Measurements from ENCODE around the gene ATF7IP. TPM values are rescaled to one million over a fixed set of nuclear protein-coding genes. Genes with fewer than 3 reads are reported as not detected.
A peak's percentile ranks its signal among the peaks of the same experiment; 100 is the strongest.

The ATF7IP gene
- polyA plus RNA-seq, 3 donors from 2014 or later: 47.9 to 114 (median 84.9) TPM

GRCh38 chr12:14482886-14483285 is 117.4 kb downstream of the ATF7IP start:
- no peak overlapping the region for H3K4me3 Mint-ChIP-seq
- H3K4me1 Mint-ChIP-seq: peaks cover 2 to 28% of the 10 kb centered on the region in 2 donors
- H3K9me3 Mint-ChIP-seq: no peaks in the 10 kb centered on the region
- H3K27ac Mint-ChIP-seq: peak overlapping the region in 1 of 6 donors; percentile 67
- DNase-seq: no peak
- peaks cover 0 to 4% (median 0%) of the 10 kb centered on the region in 3 donors for H3K27me3 Mint-ChIP-seq (ENCODE audit: low read depth in 3 of 3)
- peaks cover 27 to 64% (median 45%) of the 10 kb centered on the region in 3 donors for H3K36me3 Mint-ChIP-seq

GRCh38 chr12:14495326-14495725 is 129.8 kb downstream of the ATF7IP start:
- H3K36me3 Mint-ChIP-seq: peaks cover 22 to 69% (median 42%) of the 10 kb centered on the region in 3 donors
- no peak overlapping the region for H3K4me3 Mint-ChIP-seq
- no peaks in the 10 kb centered on the region for H3K9me3 Mint-ChIP-seq
- DNase-seq: no peak
- peaks cover 0 to 3% (median 3%) of the 10 kb centered on the region in 3 donors for H3K27me3 Mint-ChIP-seq (ENCODE audit: low read depth in 3 of 3)
- peaks cover 0 to 2% of the 10 kb centered on the region in 2 donors for H3K4me1 Mint-ChIP-seq
- H3K27ac Mint-ChIP-seq: peak overlapping the region in 4 of 6 donors; percentile 21 to 74 (median 45)

- no peak for DNase-seq
- Mint-ChIP-seq H3K27ac (peak overlapping the region in 4 of 6 donors; percentile 23 to 68 (median 38)), H3K36me3 (peaks cover 6 to 18% (median 18%) of the 10 kb centered on the region in 3 donors), H3K4me1 (no peaks in the 10 kb centered on the region), H3K9me3 (no peaks in the 10 kb centered on the region), H3K4me3 (no peak overlapping the region), H3K27me3 (ENCODE audit: low read depth in 3 of 3) (peaks cover 0 to 7% (median 4%) of the 10 kb centered on the region in 3 donors)
Measured at GRCh38 chr12:14505626-14506596, 140.4 kb downstream of the ATF7IP start.

GRCh38 chr12:14510574-14510973 is 145.1 kb downstream of the ATF7IP start:
- no peaks in the 10 kb centered on the region for H3K4me1 Mint-ChIP-seq
- H3K27ac Mint-ChIP-seq: no peak overlapping the region
- no peak overlapping the region for H3K4me3 Mint-ChIP-seq
- H3K36me3 Mint-ChIP-seq: peaks cover 0 to under 1% (median 0%) of the 10 kb centered on the region in 3 donors
- H3K9me3 Mint-ChIP-seq: no peaks in the 10 kb centered on the region
- DNase-seq: no peak
- peaks cover 0 to 5% (median 2%) of the 10 kb centered on the region in 3 donors for H3K27me3 Mint-ChIP-seq (ENCODE audit: low read depth in 3 of 3)

- Mint-ChIP-seq H3K4me3 (no peak overlapping the region), H3K9me3 (peaks cover 0 to 2% (median 0%) of the 10 kb centered on the region in 6 donors), H3K27ac (no peak overlapping the region), H3K27me3 (ENCODE audit: low read depth in 3 of 3) (peaks cover 0 to 12% (median 2%) of the 10 kb centered on the region in 3 donors), H3K36me3 (no peaks in the 10 kb centered on the region), H3K4me1 (no peaks in the 10 kb centered on the region)
- DNase-seq: no peak
Measured at GRCh38 chr12:14514154-14514842, 148.8 kb downstream of the ATF7IP start.

GRCh38 chr12:14514946-14515345 is 149.5 kb downstream of the ATF7IP start:
- no peak for DNase-seq
- Mint-ChIP-seq H3K9me3 (peaks cover 0 to 5% (median 1%) of the 10 kb centered on the region in 6 donors), H3K4me1 (no peaks in the 10 kb centered on the region), H3K27ac (no peak overlapping the region), H3K36me3 (no peaks in the 10 kb centered on the region), H3K4me3 (no peak overlapping the region), H3K27me3 (ENCODE audit: low read depth in 3 of 3) (peaks cover 0 to 12% (median 3%) of the 10 kb centered on the region in 3 donors)

- Mint-ChIP-seq H3K9me3 (peaks cover 26 to 58% (median 34%) of the 10 kb centered on the region in 6 donors), H3K4me3 (no peak overlapping the region), H3K36me3 (peaks cover 5 to 24% (median 17%) of the 10 kb centered on the region in 3 donors), H3K27me3 (ENCODE audit: low read depth in 3 of 3) (peaks cover 0 to 22% (median 10%) of the 10 kb centered on the region in 3 donors), H3K27ac (no peak overlapping the region), H3K4me1 (no peaks in the 10 kb centered on the region)
- DNase-seq: no peak
Measured at GRCh38 chr12:14521822-14522221, 156.3 kb downstream of the ATF7IP start.

GRCh38 chr12:14525964-14526363 is 160.5 kb downstream of the ATF7IP start:
- no peak overlapping the region for H3K27ac Mint-ChIP-seq
- H3K9me3 Mint-ChIP-seq: peaks cover 22 to 45% (median 32%) of the 10 kb centered on the region in 6 donors
- H3K36me3 Mint-ChIP-seq: peaks cover 5 to 24% (median 17%) of the 10 kb centered on the region in 3 donors
- peaks cover 0 to 18% (median 8%) of the 10 kb centered on the region in 3 donors for H3K27me3 Mint-ChIP-seq (ENCODE audit: low read depth in 3 of 3)
- no peak for DNase-seq
- H3K4me3 Mint-ChIP-seq: no peak overlapping the region
- H3K4me1 Mint-ChIP-seq: no peaks in the 10 kb centered on the region

GRCh38 chr12:14532152-14532551 is 166.7 kb downstream of the ATF7IP start:
- H3K27ac Mint-ChIP-seq: no peak overlapping the region
- no peaks in the 10 kb centered on the region for H3K4me1 Mint-ChIP-seq
- H3K9me3 Mint-ChIP-seq: no peaks in the 10 kb centered on the region

GRCh38 chr12:14537088-14537487 is 171.6 kb downstream of the ATF7IP start:
- no peak for DNase-seq
- no peak overlapping the region for H3K27ac Mint-ChIP-seq
- H3K27me3 Mint-ChIP-seq (ENCODE audit: low read depth in 3 of 3): peaks cover 1 to 4% (median 2%) of the 10 kb centered on the region in 3 donors
- H3K4me1 Mint-ChIP-seq: no peaks in the 10 kb centered on the region
- H3K4me3 Mint-ChIP-seq: no peak overlapping the region
- no peaks in the 10 kb centered on the region for H3K9me3 Mint-ChIP-seq
- H3K36me3 Mint-ChIP-seq: no peaks in the 10 kb centered on the region

More at GRCh38 chr12:14532152-14532551, 166.7 kb downstream of the ATF7IP start:
- Mint-ChIP-seq H3K36me3 (no peaks in the 10 kb centered on the region), H3K4me3 (no peak overlapping the region), H3K27me3 (ENCODE audit: low read depth in 3 of 3) (peaks cover 4 to 6% (median 5%) of the 10 kb centered on the region in 3 donors)
- no peak for DNase-seq

- DNase-seq: no peak
- H3K9me3 Mint-ChIP-seq: no peaks in the 10 kb centered on the region
- no peak overlapping the region for H3K27ac Mint-ChIP-seq
- no peaks in the 10 kb centered on the region for H3K4me1 Mint-ChIP-seq
- H3K36me3 Mint-ChIP-seq: no peaks in the 10 kb centered on the region
- H3K4me3 Mint-ChIP-seq: no peak overlapping the region
- peaks cover 0 to 4% (median 0%) of the 10 kb centered on the region in 3 donors for H3K27me3 Mint-ChIP-seq (ENCODE audit: low read depth in 3 of 3)
Measured at GRCh38 chr12:14540801-14541462, 175.4 kb downstream of the ATF7IP start.

GRCh38 chr12:14545144-14546124 is 180.0 kb downstream of the ATF7IP start:
- H3K4me3 Mint-ChIP-seq: no peak overlapping the region
- H3K27me3 Mint-ChIP-seq (ENCODE audit: low read depth in 3 of 3): peaks cover 0 to 6% (median 3%) of the 10 kb centered on the region in 3 donors
- H3K36me3 Mint-ChIP-seq: no peaks in the 10 kb centered on the region

More at GRCh38 chr12:14545144-14546124, 180.0 kb downstream of the ATF7IP start:
- no peak for DNase-seq
- H3K27ac Mint-ChIP-seq: no peak overlapping the region
- H3K9me3 Mint-ChIP-seq: no peaks in the 10 kb centered on the region
- no peaks in the 10 kb centered on the region for H3K4me1 Mint-ChIP-seq
